NCI-H2029 (cell line): ENCODE data around the gene TRAPPC5.

ENCODE experiments used
- DNase-seq: peaks from one replicate; lab custom pipeline; 2025; lab: John Stamatoyannopoulos, UW

The TRAPPC5 gene

GRCh38 chr19:7645656-7646425, 34.8 kb upstream of the TRAPPC5 start:
- no peak for DNase-seq

GRCh38 chr19:7646426-7646700, 34.3 kb upstream of the TRAPPC5 start:
- DNase-seq: no peak

- no peak for DNase-seq
Observed at GRCh38 chr19:7647156-7647555, 33.5 kb upstream of the TRAPPC5 start.

- no peak for DNase-seq
Observed at GRCh38 chr19:7648265-7649014, 32.2 kb upstream of the TRAPPC5 start.

- DNase-seq: no peak
Observed at GRCh38 chr19:7650148-7650547, 30.5 kb upstream of the TRAPPC5 start.

- DNase-seq: peak; percentile 92
Observed at GRCh38 chr19:7652061-7652641, 28.5 kb upstream of the TRAPPC5 start.

GRCh38 chr19:7654401-7654800, 26.2 kb upstream of the TRAPPC5 start:
- DNase-seq: no peak

GRCh38 chr19:7655581-7655980, 25.1 kb upstream of the TRAPPC5 start:
- no peak for DNase-seq

- no peak for DNase-seq
Observed at GRCh38 chr19:7657131-7657751, 23.4 kb upstream of the TRAPPC5 start.

- DNase-seq: no peak
Observed at GRCh38 chr19:7658219-7658686, 22.4 kb upstream of the TRAPPC5 start.

- DNase-seq: no peak
Observed at GRCh38 chr19:7661744-7662538, 18.7 kb upstream of the TRAPPC5 start.

GRCh38 chr19:7662657-7663056, 18.0 kb upstream of the TRAPPC5 start:
- no peak for DNase-seq

- no peak for DNase-seq
Observed at GRCh38 chr19:7663706-7664105, 16.9 kb upstream of the TRAPPC5 start.

GRCh38 chr19:7665076-7665475, 15.6 kb upstream of the TRAPPC5 start:
- DNase-seq: no peak

- no peak for DNase-seq
Observed at GRCh38 chr19:7668842-7669241, 11.8 kb upstream of the TRAPPC5 start, which contains the start of gene RETN. Gene RETN, plus strand, starts transcription at chr19:7669049. Its CDS starts 278 bp downstream, at chr19:7669327.

- no peak for DNase-seq
Observed at GRCh38 chr19:7669641-7670040, 11.0 kb upstream of the TRAPPC5 start.

GRCh38 chr19:7670150-7670783, 10.4 kb upstream of the TRAPPC5 start:
- DNase-seq: no peak

- no peak for DNase-seq
Observed at GRCh38 chr19:7670790-7671189, 9.8 kb upstream of the TRAPPC5 start.

GRCh38 chr19:7672522-7672921, 8.1 kb upstream of the TRAPPC5 start:
- DNase-seq: no peak

- DNase-seq: no peak
Observed at GRCh38 chr19:7674010-7675005, 6.3 kb upstream of the TRAPPC5 start.
